Activated CD8-positive, alpha-beta memory T cell treated with anti-CD3 and anti-CD28 coated beads for 1 hour (primary cell): ENCODE results near the gene PRKG1.
"Not testable (repeated sequence)": the region's sequence is repeated elsewhere in the genome, so short reads cannot be mapped to it uniquely, and the experiment has no call there.

Experiments
- DNase-seq, 2 donors: peaks; one replicate each; pipeline ENCODE4 v3.0.0-alpha.2; 2020; ENCODE audit warnings: low read depth in 1 of 2; ENCODE audit errors: extremely low read depth in 1 of 2

The PRKG1 gene

DNA sequence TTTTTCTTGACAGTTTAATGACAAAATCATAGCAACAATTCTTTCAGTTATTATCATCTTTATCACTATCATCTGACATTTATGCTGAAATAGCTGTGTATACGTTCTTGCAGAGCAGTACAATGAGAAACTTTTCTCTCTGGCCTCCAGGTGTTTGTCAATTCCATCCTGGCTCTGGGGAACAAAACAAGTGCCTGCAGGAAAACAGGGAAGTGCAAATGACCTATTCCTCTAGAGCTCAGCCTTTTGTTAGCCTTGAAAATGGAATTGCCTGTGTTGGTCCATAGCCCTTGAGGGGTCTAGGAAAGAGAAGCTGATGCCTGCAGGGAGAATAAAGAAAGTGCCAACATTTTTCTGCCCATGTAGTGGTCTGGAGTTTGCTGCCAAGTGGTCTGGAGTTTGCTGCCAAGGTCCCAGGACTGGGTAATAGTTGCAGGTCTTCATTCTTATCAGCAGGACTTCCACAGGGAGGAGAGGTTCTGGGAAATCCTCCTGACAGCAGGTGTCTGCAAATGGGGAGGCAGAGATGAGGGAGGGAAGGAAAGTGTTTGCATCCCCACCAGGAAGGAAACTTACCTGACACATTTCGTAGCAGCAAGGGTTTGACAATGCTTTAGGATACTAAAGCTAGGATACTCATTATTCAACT, 635.2 kb downstream of the PRKG1 start:
- DNase-seq = no peak

- DNase-seq = no peak
Observed at GRCh38 chr10:51711519-51711891, 637.2 kb downstream of the PRKG1 start.

DNA sequence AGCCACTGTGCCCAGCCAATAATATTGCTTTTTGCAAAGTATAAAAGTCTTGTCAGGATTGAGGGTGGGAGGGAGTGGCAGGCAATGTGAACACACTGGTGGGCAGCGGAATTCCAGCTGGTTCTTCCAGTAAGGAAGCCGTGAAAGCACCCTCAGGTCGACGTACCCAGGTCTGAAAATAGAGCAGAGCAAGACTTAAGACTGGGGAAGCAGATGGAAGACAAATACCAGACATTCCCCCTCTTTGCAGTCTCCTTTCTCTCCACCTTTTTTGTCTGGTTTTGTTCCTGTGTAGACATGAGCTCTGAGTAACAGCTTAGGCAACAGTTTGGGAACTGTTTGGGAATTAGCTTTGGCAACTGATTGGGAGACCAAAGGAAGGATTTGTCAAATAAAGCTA, 642.7 kb downstream of the PRKG1 start:
- no peak for DNase-seq

- DNase-seq = no peak
Observed at GRCh38 chr10:51718804-51719291, 644.6 kb downstream of the PRKG1 start.

DNA sequence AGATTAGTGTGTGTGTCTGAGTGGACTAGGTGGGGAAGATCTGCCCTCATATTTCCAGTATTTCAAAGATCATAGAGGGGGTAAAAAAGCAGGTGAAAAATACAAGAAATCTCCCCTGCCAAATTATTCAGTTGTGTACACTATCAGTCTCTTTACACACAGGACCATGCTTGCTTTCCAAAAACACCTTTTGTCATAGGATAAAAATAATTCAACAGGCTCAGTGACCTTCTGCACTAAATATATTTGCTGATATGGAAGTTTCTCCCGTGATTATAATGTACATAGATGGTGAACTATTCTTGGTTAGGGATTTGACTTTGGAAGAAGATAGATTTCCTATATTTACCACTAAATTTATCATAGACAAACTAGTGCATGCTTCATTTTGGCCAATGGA, 649.8 kb downstream of the PRKG1 start:
- no peak for DNase-seq

GRCh38 chr10:51729822-51730555, 655.7 kb downstream of the PRKG1 start:
- DNase-seq = no peak

DNA sequence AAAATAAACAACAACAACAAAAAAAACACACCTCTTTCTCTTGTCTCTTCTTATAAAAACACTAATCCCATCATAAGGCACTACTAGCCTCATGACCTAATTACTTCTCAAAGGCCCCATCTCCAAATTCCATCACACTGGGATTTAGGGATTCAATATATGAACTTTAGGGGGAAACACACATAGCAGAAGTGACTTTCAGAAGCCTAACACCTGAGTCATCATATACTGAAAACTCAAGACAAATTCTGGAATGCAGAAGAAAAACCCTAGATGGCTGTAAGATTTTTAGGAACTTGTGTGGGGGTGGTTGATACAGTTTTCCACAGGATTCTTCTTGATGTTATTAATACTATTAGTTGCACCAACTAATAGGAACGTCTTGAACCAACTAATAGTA, 658.8 kb downstream of the PRKG1 start:
- no peak for DNase-seq

- no peak for DNase-seq
Observed at GRCh38 chr10:51743146-51743545, 668.9 kb downstream of the PRKG1 start.

DNA sequence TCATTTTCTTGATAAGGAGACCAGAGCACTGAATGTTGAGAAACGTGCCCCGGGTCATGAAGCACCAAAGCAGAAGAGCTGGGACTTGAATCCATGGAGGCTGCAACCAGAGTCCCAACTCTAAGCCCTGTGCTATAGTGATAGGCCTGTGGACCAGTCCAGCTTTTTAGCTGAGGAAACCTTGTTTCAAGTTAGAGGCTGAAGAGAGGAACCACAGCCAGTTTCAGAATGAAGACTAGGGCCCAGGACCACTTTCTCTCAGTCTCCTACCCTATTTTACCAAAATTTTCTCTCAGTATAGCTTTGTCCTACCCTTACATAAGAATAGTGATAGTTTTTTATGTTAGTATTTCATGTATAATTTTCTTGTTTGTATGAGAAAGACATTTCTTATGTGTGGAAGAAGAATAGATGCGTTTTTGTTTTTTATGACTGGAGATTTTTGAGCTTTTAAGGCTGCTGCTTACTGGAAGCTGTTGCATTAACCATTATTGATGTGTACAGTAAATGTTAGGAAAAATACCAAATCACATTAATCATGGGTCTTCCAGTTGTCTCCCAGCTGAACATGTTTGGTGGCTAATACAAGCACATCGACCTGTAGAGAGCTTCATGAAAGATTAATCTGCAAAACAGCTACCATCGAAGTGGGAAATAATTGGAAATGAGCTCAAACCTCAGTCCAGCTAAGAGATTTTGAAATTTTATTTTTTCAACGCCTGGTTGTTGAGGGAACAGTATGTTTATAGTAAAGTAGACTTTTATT, 670.1 kb downstream of the PRKG1 start:
- DNase-seq = no peak

DNA sequence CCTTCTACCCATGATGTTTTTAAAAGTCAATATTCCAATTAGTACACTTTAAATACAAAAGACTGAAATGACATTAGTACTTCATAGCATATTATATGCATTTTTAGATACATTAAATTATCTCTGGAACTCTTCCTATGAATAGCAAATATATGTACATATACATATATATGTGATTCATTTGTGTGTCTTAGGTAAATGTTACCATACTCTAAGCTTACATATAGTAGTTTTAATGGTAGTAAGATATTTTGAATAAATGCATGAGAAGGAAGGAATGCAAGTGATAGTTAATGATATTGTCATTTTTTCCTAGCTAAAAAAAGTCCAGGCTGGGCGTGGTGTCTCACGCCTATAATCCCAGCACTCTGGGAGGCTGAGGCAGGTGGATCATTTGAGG, 671.1 kb downstream of the PRKG1 start:
- no peak for DNase-seq

DNA sequence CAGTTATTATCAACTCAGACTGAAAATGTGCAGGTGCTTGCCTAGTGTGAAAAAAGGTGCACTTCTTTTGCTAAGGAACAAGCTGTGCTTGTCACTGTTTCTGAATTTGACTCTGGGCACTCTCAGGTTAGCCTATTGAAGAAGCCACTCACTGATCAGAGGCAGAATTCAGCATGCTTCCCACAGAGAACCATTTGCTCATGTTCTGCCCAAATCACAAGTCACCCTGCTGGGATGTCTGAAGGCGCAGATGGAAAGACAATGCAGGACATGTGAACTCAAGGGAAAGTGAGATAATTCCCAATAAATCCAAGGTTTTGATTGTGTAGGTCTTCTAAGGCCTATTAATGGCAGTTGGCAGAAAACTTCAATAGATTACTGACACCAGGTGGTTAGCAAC, 672.9 kb downstream of the PRKG1 start:
- DNase-seq = no peak

DNA sequence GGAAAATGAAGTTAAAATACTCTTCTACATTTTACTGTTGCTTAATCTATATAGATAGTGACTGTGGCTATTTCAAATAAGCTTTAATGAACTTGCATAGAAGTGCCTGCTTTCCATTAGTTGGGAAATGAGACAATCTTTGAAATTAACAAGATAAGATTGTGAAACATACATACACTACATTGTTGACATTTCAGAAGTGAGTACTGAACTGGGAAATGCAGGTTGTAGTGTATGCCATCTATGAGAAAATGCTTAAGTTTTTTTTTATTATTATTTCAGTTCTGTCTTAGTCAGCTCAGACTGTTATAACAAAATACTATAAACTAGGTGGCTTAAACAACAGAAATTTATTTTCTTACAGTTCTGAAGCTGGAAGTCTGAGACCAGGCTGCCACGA, 674.7 kb downstream of the PRKG1 start:
- no peak for DNase-seq

DNA sequence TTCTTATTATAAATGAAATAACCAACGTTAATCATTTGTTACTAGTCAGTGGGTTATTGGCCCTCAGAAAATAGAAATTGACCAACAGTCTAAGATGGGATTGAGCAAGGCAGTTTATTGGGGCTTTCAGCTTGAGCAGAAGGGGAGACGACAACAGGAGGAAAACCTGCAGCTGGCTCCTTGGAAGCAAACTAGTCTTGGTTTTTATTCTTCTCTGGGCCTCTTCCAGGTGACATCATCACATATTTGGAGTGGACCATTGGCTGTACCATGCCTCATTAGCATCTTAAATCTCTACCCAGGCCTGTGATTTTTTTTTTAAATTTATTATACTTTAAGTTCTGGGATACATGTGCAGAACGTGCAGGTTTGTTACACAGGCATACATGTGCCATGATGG, 684.1 kb downstream of the PRKG1 start:
- DNase-seq = no peak

GRCh38 chr10:51758838-51759237, 684.6 kb downstream of the PRKG1 start:
- not testable (repeated sequence) for DNase-seq

DNA sequence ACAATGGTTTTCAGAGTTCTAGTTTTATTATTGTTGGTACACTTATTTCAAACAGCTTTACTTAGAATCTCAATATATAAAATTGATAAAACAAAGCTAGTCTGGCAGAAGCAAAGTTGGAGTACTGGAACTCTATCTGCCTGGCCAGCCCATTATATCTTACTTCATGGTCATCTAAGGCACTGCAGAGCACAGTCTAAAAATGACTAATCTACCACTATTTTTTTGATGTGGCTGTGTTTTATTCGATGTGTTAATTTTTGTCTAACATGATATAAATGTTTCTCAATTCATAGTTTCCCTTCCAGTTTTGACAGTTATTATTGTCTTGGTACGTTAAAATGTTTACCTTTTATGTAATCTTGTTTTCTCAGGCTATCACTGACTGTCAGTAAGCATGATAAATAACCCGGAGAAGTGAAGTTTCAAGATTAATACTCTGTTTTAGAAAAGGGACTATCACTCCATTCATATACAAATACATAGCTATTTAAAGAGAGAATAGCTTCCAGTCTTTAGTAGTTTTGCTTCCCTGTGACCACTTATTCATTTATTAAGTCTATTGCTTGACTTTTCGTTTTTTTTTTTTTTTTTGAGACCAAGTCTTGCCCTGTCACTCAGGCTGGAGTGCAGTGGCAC, 685.7 kb downstream of the PRKG1 start:
- DNase-seq = no peak

DNA sequence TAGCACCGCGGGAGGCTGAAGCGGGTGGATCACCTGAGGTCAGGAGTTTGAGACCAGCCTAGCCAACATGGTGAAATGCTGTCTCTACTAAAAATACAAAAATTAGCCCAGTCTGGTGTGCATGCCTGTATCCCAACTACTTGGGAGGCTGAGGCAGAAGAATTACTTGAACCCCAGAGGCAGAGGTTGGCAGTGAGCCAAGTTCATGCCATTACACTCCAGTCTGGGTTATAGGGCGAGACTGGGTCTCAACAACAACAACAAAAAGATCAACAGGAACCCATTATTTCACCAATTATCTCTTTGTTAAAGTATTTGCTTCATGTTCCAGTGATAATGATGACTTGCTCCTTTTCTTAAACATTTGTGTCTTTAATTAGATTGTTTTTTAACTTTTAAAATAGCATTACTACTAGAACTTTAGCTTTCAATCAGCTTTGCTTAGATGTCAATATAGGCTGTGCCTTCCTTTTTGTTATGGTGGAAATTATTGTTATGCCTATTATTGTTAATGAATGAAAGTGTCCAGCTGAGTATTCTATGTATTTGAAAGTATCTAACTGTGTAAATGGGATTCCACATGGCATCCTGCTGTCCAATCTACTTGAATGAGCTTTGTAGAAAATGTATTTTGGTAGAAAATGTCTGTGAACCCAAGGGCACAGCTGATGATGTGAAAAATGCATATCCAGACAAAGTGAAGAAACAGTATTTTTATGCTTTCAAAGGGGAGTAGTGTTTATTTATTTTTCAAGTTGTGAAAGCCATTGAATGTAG, 686.8 kb downstream of the PRKG1 start:
- DNase-seq = no peak

GRCh38 chr10:51763746-51764145, 689.5 kb downstream of the PRKG1 start:
- no peak for DNase-seq

DNA sequence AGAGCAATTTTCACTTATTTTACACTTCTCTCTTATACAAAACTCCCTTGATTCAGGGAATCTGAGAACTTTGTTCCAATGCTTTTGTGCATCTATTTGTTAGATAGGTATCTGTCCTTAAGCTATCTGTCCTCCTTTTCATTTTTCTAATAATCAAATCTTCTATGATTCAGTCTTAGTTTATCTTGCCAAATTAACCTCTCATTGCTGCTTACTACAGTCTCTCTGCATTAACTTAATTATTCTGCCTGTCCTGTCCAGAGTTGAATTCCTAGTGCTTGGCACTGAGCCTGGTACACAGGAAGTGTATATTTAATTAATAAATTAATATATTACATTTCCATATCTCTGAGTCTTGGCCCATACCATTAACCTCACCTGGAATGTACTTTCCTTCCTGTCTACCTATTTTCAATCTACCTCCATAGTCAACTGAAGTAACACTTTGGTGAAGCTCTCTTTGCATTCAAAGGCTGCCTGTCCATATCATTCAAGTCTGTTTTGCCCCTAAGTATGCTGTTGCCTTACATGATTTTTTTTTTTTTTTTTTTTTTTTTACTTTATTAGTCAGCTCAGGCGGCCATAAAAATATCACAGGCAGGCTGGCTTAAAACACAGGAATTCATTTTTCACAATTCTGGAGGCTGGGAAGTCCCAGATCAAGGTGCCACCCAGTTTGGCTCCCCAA, 691.1 kb downstream of the PRKG1 start:
- no peak for DNase-seq

DNA sequence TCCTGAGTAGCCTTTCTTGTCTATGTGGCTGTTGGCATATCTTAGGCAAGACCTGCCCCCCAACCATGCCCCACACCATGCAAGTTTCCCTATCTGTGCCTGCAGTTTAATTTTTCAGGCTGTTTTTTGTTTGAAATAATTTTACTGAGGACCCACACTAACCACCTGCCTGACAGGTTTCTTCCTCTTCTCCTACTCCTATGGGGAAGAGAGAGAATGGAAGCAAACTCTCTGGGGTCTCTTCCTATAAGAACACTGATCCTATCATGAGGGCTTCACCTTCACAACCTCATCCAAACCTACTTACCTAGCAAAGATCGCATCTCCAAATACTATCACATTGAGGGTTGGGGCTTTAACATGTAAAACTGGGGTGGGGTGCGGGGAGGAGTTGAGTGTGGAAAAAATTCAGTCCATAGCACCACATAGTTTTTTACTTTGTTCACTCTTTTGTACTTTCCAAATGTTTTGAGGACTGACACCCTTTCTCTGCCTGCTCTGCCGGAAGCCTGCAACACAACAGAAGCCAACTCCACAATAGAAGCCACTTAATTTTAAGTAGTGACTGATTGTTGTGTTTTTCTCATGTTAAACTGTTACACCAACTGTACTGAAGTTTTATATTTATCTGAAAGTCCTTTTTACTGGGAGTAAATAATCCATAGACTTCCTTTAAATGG, 692.3 kb downstream of the PRKG1 start:
- DNase-seq = no peak
